Mesenteric fat pad (tissue), 1 donor: ENCODE measurements around the gene LDLRAD4. TPM values are rescaled to one million over a fixed set of nuclear protein-coding genes. Genes with fewer than 3 reads are reported as not detected.

ENCODE experiments used
- DNase-seq: peaks from one replicate; pipeline ENCODE4 v3.0.0-alpha.2; 2020; ENCODE audit warnings: low spot score
- total RNA-seq: library from RNA; stranded (reverse); fragmentation: NEBNext Ultra II Directional; extraction: Animal tissue kit (Norgen Biotek cat#: 25700); gene quantifications from one replicate; pipeline ENCODE4 v1.2.1, GENCODE V29; 2021
- donor health status: DM: yes; HTN: yes; CAD: no.

The LDLRAD4 gene
- total RNA-seq, 1 donor from 2014 or later, result 39.6 TPM

- DNase-seq, result no peak
Measured at GRCh38 chr18:13227910-13228309, 9.3 kb downstream of the LDLRAD4 start.

- DNase-seq, result no peak
Measured at GRCh38 chr18:13229001-13229671, 10.6 kb downstream of the LDLRAD4 start.

DNA sequence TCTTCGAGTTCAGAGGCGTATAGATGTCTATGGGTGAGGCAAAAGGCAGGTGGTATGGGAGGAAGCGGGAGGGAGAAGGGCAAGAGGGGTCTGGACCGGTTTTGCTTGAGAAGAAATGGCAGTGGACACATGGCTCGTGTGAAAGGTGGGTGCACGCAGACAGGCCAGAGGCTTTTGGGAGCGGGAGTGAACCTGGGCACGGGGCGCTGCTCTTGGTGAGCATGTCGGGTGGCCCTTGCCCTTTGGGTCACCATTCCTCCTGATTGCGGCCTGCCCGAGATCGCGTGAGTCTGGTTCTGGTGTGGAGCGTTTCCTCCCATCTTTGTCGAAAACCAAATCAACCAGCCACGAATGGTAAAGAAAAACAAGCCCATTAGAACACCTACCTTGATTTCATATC lies 12.6 kb downstream of the LDLRAD4 start:
- no peak for DNase-seq

GRCh38 chr18:13232086-13232917 lies 13.7 kb downstream of the LDLRAD4 start:
- no peak for DNase-seq

GRCh38 chr18:13232971-13233786 lies 14.6 kb downstream of the LDLRAD4 start:
- DNase-seq, result no peak

GRCh38 chr18:13233787-13234783 lies 15.5 kb downstream of the LDLRAD4 start:
- DNase-seq, result peak; percentile 47

DNA sequence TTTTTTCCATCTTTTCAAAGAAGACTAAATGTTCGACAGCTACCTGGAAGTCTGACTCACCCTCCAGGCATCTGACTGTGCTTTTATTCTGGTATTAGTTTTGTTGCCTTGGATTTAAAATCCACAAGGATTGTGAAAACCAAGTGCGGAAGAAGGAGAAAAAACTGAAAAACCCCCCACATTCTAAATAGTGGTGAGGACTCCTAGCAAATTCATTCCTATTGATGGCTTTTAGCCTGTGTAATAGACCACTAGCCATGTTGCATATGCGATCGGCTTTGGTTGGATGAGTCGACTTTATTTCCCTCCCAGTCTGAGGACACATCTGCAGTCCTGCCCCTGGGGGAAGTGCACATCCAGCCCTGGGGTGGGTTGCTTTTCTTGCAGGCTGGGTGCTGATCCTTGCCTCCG lies 16.9 kb downstream of the LDLRAD4 start:
- DNase-seq, result peak; percentile 35

DNA sequence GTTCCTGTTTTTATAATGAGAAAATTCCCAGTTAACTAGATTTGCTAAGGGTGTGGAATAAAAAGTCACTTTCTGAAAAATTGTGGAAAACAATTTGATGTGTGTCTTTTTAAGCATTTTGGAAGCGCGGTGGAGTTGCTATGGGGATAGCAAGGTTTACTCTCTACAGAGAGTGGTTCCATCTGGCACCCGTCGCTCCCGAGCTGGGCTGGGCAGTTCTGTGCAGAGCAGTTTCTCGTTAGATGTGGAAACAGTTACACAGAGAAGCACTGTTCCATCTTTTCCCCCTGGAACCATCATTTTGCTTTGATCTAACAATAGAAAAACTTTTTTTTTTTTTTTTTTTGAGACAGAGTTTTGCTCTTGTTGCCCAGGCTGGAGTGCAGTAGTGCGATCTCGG lies 17.4 kb downstream of the LDLRAD4 start:
- DNase-seq, result peak; percentile 89

DNA sequence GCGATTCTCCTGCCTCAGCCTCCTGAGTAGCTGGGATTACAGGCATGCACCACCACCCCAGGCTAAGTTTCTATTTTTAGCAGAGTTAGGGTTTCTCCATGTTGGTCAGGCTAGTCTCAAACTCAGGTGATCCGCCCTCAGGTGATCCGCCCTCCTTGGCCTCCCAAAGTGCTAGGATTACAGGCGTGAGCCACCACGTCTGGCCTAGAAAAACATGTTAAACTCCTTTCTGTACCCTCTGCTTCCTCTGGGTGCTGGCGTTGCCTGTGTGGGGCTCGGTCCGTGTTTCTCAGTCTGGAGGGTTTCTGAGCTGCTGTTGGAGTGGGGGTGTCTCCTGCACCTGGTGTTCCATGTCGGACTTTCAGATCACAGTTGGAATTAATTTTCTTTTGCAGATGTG lies 17.9 kb downstream of the LDLRAD4 start:
- DNase-seq, result peak; percentile 71

DNA sequence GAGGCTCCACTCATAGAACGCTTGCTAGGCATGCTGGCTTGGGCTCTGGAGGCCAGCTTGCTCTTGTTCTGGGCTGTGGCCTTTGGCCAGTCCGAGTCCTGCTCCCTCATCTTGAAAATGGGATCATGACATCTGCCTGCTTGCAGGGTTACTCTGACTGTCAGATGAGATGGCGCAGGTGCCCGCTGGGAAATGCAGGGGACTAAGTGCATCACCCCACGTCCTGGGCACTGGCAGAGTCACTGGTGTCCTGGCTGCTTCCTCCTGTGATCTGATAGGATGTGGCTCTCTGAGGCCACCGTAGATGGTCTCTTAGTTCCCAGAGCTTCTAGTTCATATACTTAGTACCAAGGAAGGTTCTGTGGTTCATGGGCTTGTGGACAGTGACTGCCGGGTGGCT lies 18.5 kb downstream of the LDLRAD4 start:
- DNase-seq, result peak; percentile 79

- DNase-seq, result no peak
Measured at GRCh38 chr18:13237641-13238040, 19.1 kb downstream of the LDLRAD4 start.

- peak; percentile 76 for DNase-seq
Measured at GRCh38 chr18:13239171-13239956, 20.8 kb downstream of the LDLRAD4 start.

GRCh38 chr18:13240060-13240725 lies 21.6 kb downstream of the LDLRAD4 start:
- peak; percentile 55 for DNase-seq

DNA sequence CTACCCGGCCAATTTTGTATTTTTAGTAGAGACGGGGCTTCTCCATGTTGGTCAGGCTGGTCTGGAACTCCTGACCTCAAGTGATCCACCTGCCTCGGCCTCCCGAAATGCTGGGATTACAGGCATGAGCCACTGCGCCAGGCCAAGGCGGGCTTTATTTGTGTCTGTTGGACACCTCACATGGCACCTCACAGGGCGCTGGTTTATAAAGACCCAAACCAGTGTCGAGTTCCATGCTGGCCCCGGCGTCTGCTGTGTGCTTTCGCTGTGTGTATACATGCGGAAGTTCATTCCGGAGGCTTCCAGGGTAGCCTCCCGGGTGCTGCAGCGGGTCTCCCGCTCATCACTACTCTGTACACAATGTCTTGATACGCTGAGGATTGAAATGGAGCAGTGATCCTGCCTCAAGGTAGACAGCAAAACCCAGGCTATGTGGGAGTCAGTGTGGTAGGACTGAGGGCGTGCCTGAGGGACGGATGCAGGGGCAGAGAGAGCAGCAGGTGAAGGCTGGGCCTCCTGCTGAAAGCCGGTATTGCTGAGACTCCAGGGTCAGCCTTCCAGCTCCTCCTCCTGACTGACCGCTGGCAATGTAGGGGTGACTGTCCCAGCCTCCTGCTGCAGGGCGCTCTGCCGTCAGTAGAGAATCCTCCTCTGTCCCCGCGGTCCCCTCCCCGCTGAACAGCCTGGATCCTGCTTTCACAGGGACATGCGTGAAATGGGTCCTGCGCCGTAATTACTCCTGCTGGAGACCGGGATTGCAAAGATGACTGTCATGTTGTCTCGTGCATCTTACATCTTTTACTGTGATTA lies 22.7 kb downstream of the LDLRAD4 start:
- peak; percentile 80 for DNase-seq

DNA sequence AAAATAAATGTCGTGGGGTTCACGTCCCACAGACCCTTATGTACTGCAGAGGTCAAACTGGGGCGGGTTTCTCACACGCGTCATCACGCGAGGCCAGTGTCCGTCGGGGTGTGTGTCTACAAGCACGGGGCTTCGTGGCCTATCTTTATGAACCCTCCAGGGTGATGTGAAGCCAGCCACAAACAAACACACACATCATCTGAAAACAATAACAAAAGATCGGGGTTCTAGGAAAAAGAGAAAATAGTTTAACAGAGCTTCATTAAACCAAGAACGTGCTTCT lies 23.3 kb downstream of the LDLRAD4 start:
- DNase-seq, result peak; percentile 60

DNA sequence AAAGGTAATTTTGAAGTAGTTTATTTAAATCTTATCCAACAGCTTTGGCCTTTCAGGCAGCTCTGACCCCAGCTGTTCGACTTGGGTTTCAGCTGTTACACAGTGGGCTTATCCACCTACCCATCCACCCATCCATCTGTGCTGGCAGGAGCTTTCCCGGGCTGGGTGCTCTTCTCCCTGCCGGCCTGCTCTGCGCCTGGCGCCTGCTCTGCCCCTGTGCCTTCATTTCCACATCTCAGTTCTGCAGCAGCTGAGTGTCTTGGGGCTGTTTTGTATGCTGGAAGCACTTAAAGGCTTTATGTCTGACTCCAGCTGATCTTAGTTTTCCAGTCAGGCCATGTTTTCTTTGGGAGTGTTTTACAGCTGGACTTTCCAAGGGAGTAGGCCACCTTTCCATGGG lies 24.2 kb downstream of the LDLRAD4 start:
- DNase-seq, result peak; percentile 67

DNA sequence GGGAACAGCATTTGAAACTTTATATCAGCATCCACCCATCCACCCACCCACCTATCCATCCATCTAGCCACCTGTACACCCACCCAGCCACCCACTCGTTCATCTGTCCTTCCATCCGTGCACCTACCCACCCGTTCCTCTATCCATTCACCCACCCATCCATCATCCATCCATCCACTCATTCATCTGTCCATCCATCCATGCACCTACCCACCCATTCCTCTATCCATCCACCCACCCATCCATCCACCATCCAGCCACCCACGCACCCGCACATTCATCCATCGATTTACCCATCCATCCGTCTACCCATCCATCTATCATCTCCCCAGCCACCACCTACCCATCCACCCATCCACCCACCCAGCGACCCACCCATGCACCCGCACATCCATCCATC lies 24.8 kb downstream of the LDLRAD4 start:
- peak; percentile 35 for DNase-seq

DNA sequence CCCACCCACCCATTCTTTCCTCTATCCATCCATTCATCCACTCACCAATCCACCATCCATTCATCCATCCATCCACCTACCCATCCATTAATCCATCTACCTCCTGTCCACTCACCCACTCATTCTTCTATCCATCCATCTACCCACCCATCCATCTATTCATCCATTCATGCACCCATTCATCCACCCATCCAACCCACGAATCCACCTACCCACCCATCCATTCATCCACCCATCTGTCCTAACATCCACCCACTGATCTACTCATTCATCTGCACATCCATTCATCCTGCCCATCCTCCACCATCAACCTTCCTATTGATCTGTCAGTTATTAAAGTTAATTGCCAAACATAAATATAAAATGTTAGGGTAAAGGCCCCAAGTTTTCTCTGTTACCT lies 25.6 kb downstream of the LDLRAD4 start:
- DNase-seq, result no peak
